OCI-M2 (cell line): ENCODE data around the gene CHD9.
"Not testable (repeated sequence)": the region's sequence is repeated elsewhere in the genome, so short reads cannot be mapped to it uniquely, and the experiment has no call there.

ENCODE experiments used
- DNase-seq: peaks from one replicate; lab custom pipeline; 2025; ENCODE audit not compliant: unreplicated experiment; lab: John Stamatoyannopoulos, UW

The CHD9 gene

GRCh38 chr16:53045341-53046220 is 9.2 kb upstream of the CHD9 start:
- no peak for DNase-seq

GRCh38 chr16:53047515-53047914 is 7.3 kb upstream of the CHD9 start:
- not testable (repeated sequence) for DNase-seq

- DNase-seq, result no peak
Measured at GRCh38 chr16:53048139-53048915, 6.5 kb upstream of the CHD9 start.

- DNase-seq, result not testable (repeated sequence)
Measured at GRCh38 chr16:53051255-53051654, 3.5 kb upstream of the CHD9 start.

- DNase-seq, result no peak
Measured at GRCh38 chr16:53052519-53053501, 2.0 kb upstream of the CHD9 start, which contains the start of gene CHD9NB. CHD9NB (minus strand) TSS chr16:53052897; CDS start chr16:53044158, 8,739 bp downstream.

GRCh38 chr16:53053967-53054669 is 673 bp upstream of the CHD9 start:
- no peak for DNase-seq

GRCh38 chr16:53055541-53056391 is 975 bp downstream of the CHD9 start:
- DNase-seq, result no peak

- no peak for DNase-seq
Measured at GRCh38 chr16:53056392-53056881, 1.6 kb downstream of the CHD9 start.

GRCh38 chr16:53057658-53058057 is 2.9 kb downstream of the CHD9 start:
- no peak for DNase-seq

- DNase-seq, result no peak
Measured at GRCh38 chr16:53058441-53058840, 3.6 kb downstream of the CHD9 start.

- DNase-seq, result no peak
Measured at GRCh38 chr16:53058882-53059281, 4.1 kb downstream of the CHD9 start.

GRCh38 chr16:53059672-53060071 is 4.9 kb downstream of the CHD9 start:
- no peak for DNase-seq

- no peak for DNase-seq
Measured at GRCh38 chr16:53061256-53061655, 6.5 kb downstream of the CHD9 start.

GRCh38 chr16:53061701-53062159 is 6.9 kb downstream of the CHD9 start:
- no peak for DNase-seq

- DNase-seq, result no peak
Measured at GRCh38 chr16:53064081-53064578, 9.3 kb downstream of the CHD9 start.

- no peak for DNase-seq
Measured at GRCh38 chr16:53065461-53066061, 10.8 kb downstream of the CHD9 start.

GRCh38 chr16:53067675-53068074 is 12.9 kb downstream of the CHD9 start:
- no peak for DNase-seq

- DNase-seq, result no peak
Measured at GRCh38 chr16:53068423-53068833, 13.6 kb downstream of the CHD9 start.
